ENCODE measurements around the gene C1QTNF9B. TPM values are rescaled to one million over a fixed set of nuclear protein-coding genes. Genes with fewer than 3 reads are reported as not detected.

The C1QTNF9B gene
- polyA plus RNA-seq, 1 donor, result 0.36 TPM

- H3K4me3 ChIP-seq (ENCODE audit: low read length), result no peak overlapping the region
- H3K4me1 ChIP-seq (ENCODE audit: control insufficient read depth, insufficient read depth, low read length), result no peaks in the 10 kb centered on the region
- H3K27ac ChIP-seq (ENCODE audit: low read length), result no peak overlapping the region
- no peaks in the 10 kb centered on the region for H3K9me3 ChIP-seq (ENCODE audit: control insufficient read depth, low read depth, low read length)
- no CpG with 5 or more reads among the region's 2 CpGs for WGBS (ENCODE audit: insufficient coverage, low lambda C conversion rate)
- no peaks in the 10 kb centered on the region for H3K27me3 ChIP-seq (ENCODE audit: control insufficient read depth, insufficient read depth, low read length)
- no peak for DNase-seq
- peaks cover 2% of the 10 kb centered on the region for H3K36me3 ChIP-seq (ENCODE audit: control insufficient read depth, insufficient read depth, low read length)
Measured at GRCh38 chr13:23847497-23847896, 49.8 kb downstream of the C1QTNF9B start.

GRCh38 chr13:23845105-23845725 is 52.1 kb downstream of the C1QTNF9B start:
- peaks cover 2% of the 10 kb centered on the region for H3K36me3 ChIP-seq (ENCODE audit: control insufficient read depth, insufficient read depth, low read length)
- DNase-seq, result no peak
- WGBS (ENCODE audit: insufficient coverage, low lambda C conversion rate), result 100% methylated on average over 2 of the region's 5 CpGs
- H3K27me3 ChIP-seq (ENCODE audit: control insufficient read depth, insufficient read depth, low read length), result no peaks in the 10 kb centered on the region
- no peak overlapping the region for H3K27ac ChIP-seq (ENCODE audit: low read length)
- no peak overlapping the region for H3K4me3 ChIP-seq (ENCODE audit: low read length)
- no peaks in the 10 kb centered on the region for H3K4me1 ChIP-seq (ENCODE audit: control insufficient read depth, insufficient read depth, low read length)
- no peaks in the 10 kb centered on the region for H3K9me3 ChIP-seq (ENCODE audit: control insufficient read depth, low read depth, low read length)

- no peak for DNase-seq
Measured at GRCh38 chr13:23844132-23844531, 53.2 kb downstream of the C1QTNF9B start.

GRCh38 chr13:23843436-23843835 is 53.9 kb downstream of the C1QTNF9B start:
- Histone ChIP-seq H3K4me1 (ENCODE audit: control insufficient read depth, insufficient read depth, low read length) (no peaks in the 10 kb centered on the region), H3K27ac (ENCODE audit: low read length) (no peak overlapping the region), H3K27me3 (ENCODE audit: control insufficient read depth, insufficient read depth, low read length) (no peaks in the 10 kb centered on the region), H3K36me3 (ENCODE audit: control insufficient read depth, insufficient read depth, low read length) (peaks cover 6% of the 10 kb centered on the region), H3K4me3 (ENCODE audit: low read length) (no peak overlapping the region), H3K9me3 (ENCODE audit: control insufficient read depth, low read depth, low read length) (no peaks in the 10 kb centered on the region)
- DNase-seq, result no peak
- WGBS (ENCODE audit: insufficient coverage, low lambda C conversion rate), result no CpG with 5 or more reads among the region's 1 CpG

More at GRCh38 chr13:23844132-23844531, 53.2 kb downstream of the C1QTNF9B start:
- Histone ChIP-seq H3K27ac (ENCODE audit: low read length) (no peak overlapping the region), H3K36me3 (ENCODE audit: control insufficient read depth, insufficient read depth, low read length) (peaks cover 6% of the 10 kb centered on the region), H3K4me1 (ENCODE audit: control insufficient read depth, insufficient read depth, low read length) (no peaks in the 10 kb centered on the region), H3K4me3 (ENCODE audit: low read length) (no peak overlapping the region), H3K9me3 (ENCODE audit: control insufficient read depth, low read depth, low read length) (no peaks in the 10 kb centered on the region), H3K27me3 (ENCODE audit: control insufficient read depth, insufficient read depth, low read length) (no peaks in the 10 kb centered on the region)
- WGBS (ENCODE audit: insufficient coverage, low lambda C conversion rate), result 80% methylated on average over 2 of the region's 2 CpGs

- no peak overlapping the region for H3K27ac ChIP-seq (ENCODE audit: low read length)
- H3K4me3 ChIP-seq (ENCODE audit: low read length), result no peak overlapping the region
- H3K27me3 ChIP-seq (ENCODE audit: control insufficient read depth, insufficient read depth, low read length), result no peaks in the 10 kb centered on the region
- H3K9me3 ChIP-seq (ENCODE audit: control insufficient read depth, low read depth, low read length), result no peaks in the 10 kb centered on the region
- H3K4me1 ChIP-seq (ENCODE audit: control insufficient read depth, insufficient read depth, low read length), result no peaks in the 10 kb centered on the region
- no peak for DNase-seq
- no CpG with 5 or more reads among the region's 8 CpGs for WGBS (ENCODE audit: insufficient coverage, low lambda C conversion rate)
- H3K36me3 ChIP-seq (ENCODE audit: control insufficient read depth, insufficient read depth, low read length), result peaks cover 8% of the 10 kb centered on the region
Measured at GRCh38 chr13:23842406-23842805, 54.9 kb downstream of the C1QTNF9B start.

Other genes with a start within 250 kb of the C1QTNF9B start
- 19.7 TPM for gene MIPEP, start 8.1 kb downstream of the C1QTNF9B start, polyA plus RNA-seq

Measured in large intestine (tissue), 3 donors.